ENCODE measurements around the gene OR1F1.
A peak's percentile ranks its signal among the peaks of the same experiment; 100 is the strongest.
"Not testable (repeated sequence)": the region's sequence is repeated elsewhere in the genome, so short reads cannot be mapped to it uniquely, and the experiment has no call there.

OR1F1 gene

GRCh38 chr16:3152027-3152276 is 36.1 kb upstream of the OR1F1 start:
- FAIRE-seq, result no peak

- FAIRE-seq, result peak; percentile 90
Observed at GRCh38 chr16:3152277-3152990, 35.6 kb upstream of the OR1F1 start.

GRCh38 chr16:3152991-3153368 is 35.0 kb upstream of the OR1F1 start:
- FAIRE-seq, result no peak

GRCh38 chr16:3155181-3155580 is 32.8 kb upstream of the OR1F1 start:
- FAIRE-seq, result no peak

- no peak for FAIRE-seq
Observed at GRCh38 chr16:3155972-3156371, 32.0 kb upstream of the OR1F1 start.

- no peak for FAIRE-seq
Observed at GRCh38 chr16:3157229-3158025, 30.6 kb upstream of the OR1F1 start.

GRCh38 chr16:3158026-3158509 is 29.9 kb upstream of the OR1F1 start:
- no peak for FAIRE-seq

- FAIRE-seq, result peak; percentile 77
Observed at GRCh38 chr16:3158510-3159314, 29.3 kb upstream of the OR1F1 start.

GRCh38 chr16:3161235-3162018 is 26.6 kb upstream of the OR1F1 start:
- no peak for FAIRE-seq

- FAIRE-seq, result no peak
Observed at GRCh38 chr16:3164121-3164991, 23.6 kb upstream of the OR1F1 start.

GRCh38 chr16:3165111-3165822 is 22.7 kb upstream of the OR1F1 start:
- FAIRE-seq, result no peak

GRCh38 chr16:3166505-3166886 is 21.5 kb upstream of the OR1F1 start:
- FAIRE-seq, result no peak

GRCh38 chr16:3168729-3169128 is 19.3 kb upstream of the OR1F1 start:
- not testable (repeated sequence) for FAIRE-seq

GRCh38 chr16:3170440-3171180 is 17.4 kb upstream of the OR1F1 start:
- no peak for FAIRE-seq

GRCh38 chr16:3171181-3171854 is 16.7 kb upstream of the OR1F1 start:
- no peak for FAIRE-seq

GRCh38 chr16:3171855-3172593 is 16.0 kb upstream of the OR1F1 start:
- peak; percentile 98 for FAIRE-seq

- FAIRE-seq, result no peak
Observed at GRCh38 chr16:3173892-3174617, 13.9 kb upstream of the OR1F1 start.

- FAIRE-seq, result no peak
Observed at GRCh38 chr16:3174618-3175148, 13.3 kb upstream of the OR1F1 start.

Data from G401.6 (cell line).